ENCODE results near the gene MAP3K7CL. TPM values are rescaled to one million over a fixed set of nuclear protein-coding genes. Genes with fewer than 3 reads are reported as not detected.

Gene MAP3K7CL
- total RNA-seq, 1 donor from 2014 or later: 7.6 TPM

Other genes with a start within 250 kb of the MAP3K7CL start
- gene LTN1, start 137.8 kb upstream of the MAP3K7CL start, total RNA-seq: 26.0 and 29.5 TPM in 2 replicates
- 20.6 and 27.8 TPM in 2 replicates for gene RWDD2B, start 111.3 kb upstream of the MAP3K7CL start, total RNA-seq
- gene USP16, start 106.0 kb upstream of the MAP3K7CL start, total RNA-seq: 28.2 and 38.6 TPM in 2 replicates
- 316 and 404 TPM in 2 replicates for gene CCT8, start 57.0 kb upstream of the MAP3K7CL start, total RNA-seq
- 23.3 and 27.3 TPM in 2 replicates for gene BACH1, start 168.3 kb downstream of the MAP3K7CL start, total RNA-seq